Upper lobe of left lung (tissue), 6 donors: Measurements from ENCODE around the gene OR51V1. TPM values are rescaled to one million over a fixed set of nuclear protein-coding genes. Genes with fewer than 3 reads are reported as not detected.
A peak's percentile ranks its signal among the peaks of the same experiment; 100 is the strongest.

ENCODE experiments used
- ATAC-seq, 2 donors: fragments of 200-7000 bp; cut with Tn5 transposase; one replicate each; pipeline ENCODE4 v1.9.1; 2022; ENCODE audit warnings: mild to moderate bottlenecking in 2 of 2, moderate library complexity in 2 of 2; ENCODE audit not compliant: low FRiP score in 2 of 2
- DNase-seq, 2 donors: peaks; one replicate each; pipeline ENCODE4 v3.0.0-alpha.2; 2019 to 2020
- H3K27ac ChIP-seq, 4 donors: fragments of 200-600 bp; sonication (generic); one replicate each; pipeline ENCODE4 v1.5.1; 2016 to 2019
- H3K27me3 ChIP-seq, 4 donors: fragments of 200-600 bp; sonication (generic); one replicate each; pipeline ENCODE4 v1.5.1; 2017 to 2019
- H3K36me3 ChIP-seq, 4 donors: fragments of 200-600 bp; sonication (generic); one replicate each; pipeline ENCODE4 v1.5.1; 2016 to 2019
- H3K4me1 ChIP-seq, 4 donors: fragments of 200-600 bp; sonication (generic); one replicate each; pipeline ENCODE4 v1.5.1; 2018 to 2019
- H3K4me3 ChIP-seq, 4 donors: fragments of 200-600 bp; sonication (generic); one replicate each; pipeline ENCODE4 v1.5.1; 2017 to 2019; ENCODE audit warnings: mild to moderate bottlenecking in 2 of 4, moderate library complexity in 1 of 4
- H3K9me3 ChIP-seq, 4 donors: fragments of 200-600 bp; sonication (generic); one replicate each; pipeline ENCODE4 v1.5.1; 2018 to 2019
- CTCF ChIP-seq, 6 experiments: fragments of 450-650 bp in 4 of 6; fragments of 200-600 bp in 2 of 6; sonication (generic) in 2 of 6; IDR thresholded peaks; one replicate each; pipeline ENCODE4 v1.5.1; 2016 to 2019; ENCODE audit warnings: antibody characterized with exemption in 6 of 6
- EP300 ChIP-seq, 4 donors: sonication (generic); formaldehyde crosslinking; IDR thresholded peaks; one replicate each; pipeline ENCODE4 v1.5.1; 2017; ENCODE audit warnings: antibody characterized with exemption in 4 of 4, control low read depth in 2 of 4
- POLR2A ChIP-seq, 4 donors: fragments of 450-650 bp; IDR thresholded peaks; one replicate each; pipeline ENCODE4 v1.5.1; 2016 to 2017; ENCODE audit warnings: antibody characterized with exemption in 4 of 4, mild to moderate bottlenecking in 2 of 4
- POLR2AphosphoS5 ChIP-seq, 2 donors: sonication (generic); formaldehyde crosslinking; IDR thresholded peaks; one replicate each; pipeline ENCODE4 v1.5.1; 2017; ENCODE audit warnings: antibody characterized with exemption in 2 of 2
- WGBS, 2 donors: methylation state at CpG; one replicate each; pipeline ENCODE4 v1.1.5; 2017 to 2018; 5-methylcytosine and 5-hydroxymethylcytosine counted together
- total RNA-seq, 6 donors: library from RNA; depleted of rRNA in 4 of 6; stranded (reverse); fragments of >200 nt in 4 of 6; gene quantifications; one replicate each; pipeline versions ENCODE4 v1.1.0 to v1.2.1, GENCODE V29; 2016 to 2021
- donor health status: DM: no; HTN: no; CAD: no; lungs with moderate emphysema.
- donor health status: DM: no; HTN: yes; CAD: no; lungs with severe emphysema.

The OR51V1 gene
- total RNA-seq, 6 donors from 2014 or later: not detected

- no peaks in the 10 kb centered on the region for H3K36me3 ChIP-seq
Measured at GRCh38 chr11:5227681-5228080, 27.2 kb upstream of the OR51V1 start.

GRCh38 chr11:5226732-5227310, 26.3 kb upstream of the OR51V1 start, which contains the start of gene HBB:
HBB (minus strand) TSS chr11:5227071; CDS start chr11:5227021, 50 bp downstream.
- ATAC-seq: peak in 1 of 2 donors; percentile 59
- Histone ChIP-seq H3K27ac (no peak within 1 kb of the TSS), H3K27me3 (no peaks in the 10 kb centered on the region), H3K4me1 (no peaks in the 10 kb centered on the region), H3K9me3 (no peaks in the 10 kb centered on the region), H3K36me3 (no peaks in the 10 kb centered on the region), H3K4me3 (no peak within 1 kb of the TSS)
- no peak for DNase-seq
- WGBS, 2 donors: 87 to 89% methylated on average over 3 of the region's 3 CpGs
- TF ChIP-seq POLR2AphosphoS5 (IDR thresholded peaks at IDR 0.05) (no peak), CTCF (IDR thresholded peaks at IDR 0.05) (no peak), EP300 (IDR thresholded peaks at IDR 0.05) (no peak), POLR2A (IDR thresholded peaks at IDR 0.05) (no peak)

More at GRCh38 chr11:5227681-5228080, 27.2 kb upstream of the OR51V1 start:
- Histone ChIP-seq H3K4me3 (no peak overlapping the region), H3K9me3 (no peaks in the 10 kb centered on the region), H3K27me3 (no peaks in the 10 kb centered on the region), H3K4me1 (no peaks in the 10 kb centered on the region), H3K27ac (no peak overlapping the region)
- 47 to 50% methylated on average over 1 of the region's 1 CpG for WGBS, 2 donors
- no peak for TF ChIP-seq POLR2A (IDR thresholded peaks at IDR 0.05)
- no peak for TF ChIP-seq POLR2AphosphoS5 (IDR thresholded peaks at IDR 0.05)
- no peak for TF ChIP-seq CTCF (IDR thresholded peaks at IDR 0.05)
- no peak for TF ChIP-seq EP300 (IDR thresholded peaks at IDR 0.05)
- ATAC-seq: no peak
- DNase-seq: no peak

- ATAC-seq: peak in 1 of 2 donors; percentile 46
- WGBS, 2 donors: 74 to 75% methylated on average over 2 of the region's 2 CpGs
- Histone ChIP-seq H3K27ac (no peak overlapping the region), H3K9me3 (no peaks in the 10 kb centered on the region), H3K4me1 (no peaks in the 10 kb centered on the region), H3K4me3 (no peak overlapping the region), H3K27me3 (no peaks in the 10 kb centered on the region), H3K36me3 (no peaks in the 10 kb centered on the region)
- DNase-seq: no peak
- TF ChIP-seq EP300 (IDR thresholded peaks at IDR 0.05) (no peak), POLR2AphosphoS5 (IDR thresholded peaks at IDR 0.05) (no peak), POLR2A (IDR thresholded peaks at IDR 0.05) (no peak), CTCF (IDR thresholded peaks at IDR 0.05) (no peak)
Measured at GRCh38 chr11:5225480-5225871, 25.0 kb upstream of the OR51V1 start.

- WGBS, 2 donors: 74 to 75% methylated on average over 6 of the region's 6 CpGs
- H3K4me3 ChIP-seq: no peak overlapping the region
- DNase-seq (no peak), ATAC-seq (no peak)
- no peaks in the 10 kb centered on the region for H3K9me3 ChIP-seq
- no peaks in the 10 kb centered on the region for H3K27me3 ChIP-seq
- H3K36me3 ChIP-seq: no peaks in the 10 kb centered on the region
- no peaks in the 10 kb centered on the region for H3K4me1 ChIP-seq
- TF ChIP-seq POLR2A (IDR thresholded peaks at IDR 0.05) (no peak), EP300 (IDR thresholded peaks at IDR 0.05) (no peak), POLR2AphosphoS5 (IDR thresholded peaks at IDR 0.05) (no peak), CTCF (IDR thresholded peaks at IDR 0.05) (no peak)
- no peak overlapping the region for H3K27ac ChIP-seq
Measured at GRCh38 chr11:5224538-5225479, 24.3 kb upstream of the OR51V1 start.
